ENCODE results near the gene TBC1D22B.

GRCh38 chr6:37309046-37309445 lies 51.5 kb downstream of the TBC1D22B start:
- TF ChIP-seq POLR2A (IDR thresholded peaks at IDR 0.05) (no peak), EP300 (IDR thresholded peaks at IDR 0.05) (no peak)
